Breast epithelium (tissue), 4 donors: ENCODE results near the gene HOXA5. TPM values are rescaled to one million over a fixed set of nuclear protein-coding genes. Genes with fewer than 3 reads are reported as not detected.
A peak's percentile ranks its signal among the peaks of the same experiment; 100 is the strongest.

Experiments
- DNase-seq, 2 donors: peaks; one replicate each; pipeline ENCODE4 v3.0.0-alpha.2; 2019; ENCODE audit warnings: low spot score in 2 of 2
- H3K27ac ChIP-seq, 2 donors: fragments of 200-600 bp; sonication (generic) in 1 of 2; one replicate each; pipeline ENCODE4 v1.5.1; 2016 to 2019; ENCODE audit warnings: mild to moderate bottlenecking in 1 of 2
- H3K27me3 ChIP-seq, 2 donors: fragments of 200-600 bp; sonication (generic) in 1 of 2; one replicate each; pipeline versions ENCODE4 v1.5.1 to v1.6.0; 2017 to 2019; ENCODE audit warnings: control low read depth in 1 of 2, mild to moderate bottlenecking in 1 of 2
- H3K36me3 ChIP-seq: fragments of 200-600 bp; one replicate; pipeline ENCODE4 v1.5.1; 2019
- H3K4me1 ChIP-seq, 2 donors: fragments of 200-600 bp; sonication (generic); one replicate each; pipeline ENCODE4 v1.5.1; 2016 to 2019; ENCODE audit warnings: control low read depth in 1 of 2
- H3K4me3 ChIP-seq, 3 donors: fragments of 200-600 bp; sonication (generic); 1 replicate in 2 of 3; 2 replicates in 1 of 3; pipeline ENCODE4 v1.5.1; 2016 to 2019; ENCODE audit warnings: mild to moderate bottlenecking in 3 of 3, moderate library complexity in 2 of 3
- H3K9me3 ChIP-seq, 2 donors: fragments of 200-600 bp; sonication (generic) in 1 of 2; one replicate each; pipeline ENCODE4 v1.5.1; 2016 to 2019; ENCODE audit warnings: control low read depth in 1 of 2
- POLR2A ChIP-seq: fragments of 450-650 bp; IDR thresholded peaks from one replicate; pipeline ENCODE4 v1.6.1; 2016; ENCODE audit warnings: antibody characterized with exemption, mild to moderate bottlenecking, moderate library complexity
- POLR2AphosphoS5 ChIP-seq, 3 donors: sonication (generic); formaldehyde crosslinking; IDR thresholded peaks; one replicate each; pipeline ENCODE4 v1.6.1; 2017; ENCODE audit warnings: antibody characterized with exemption in 3 of 3
- intact Hi-C: fragments of 100-400 bp; cut with DNase I; formaldehyde crosslinking; loops from one replicate; pipeline ENCODE4 v1.15.1; 2023; ENCODE audit warnings: low total_unique reads
- total RNA-seq, 3 donors: library from RNA; depleted of rRNA; stranded (reverse); fragments of >200 nt; gene quantifications; one replicate each; pipeline ENCODE4 v1.1.0, GENCODE V29; 2016
- TF ChIP-seq, protein P1 (sequence below), 3 donors: fragments of 450-650 bp; IDR thresholded peaks; one replicate each; pipeline ENCODE4 v1.5.1; 2016 to 2017; ENCODE audit warnings: antibody characterized with exemption in 3 of 3, mild to moderate bottlenecking in 3 of 3, moderate library complexity in 3 of 3

HOXA5 gene
- total RNA-seq, 3 donors from 2014 or later, result 11.5 to 48.7 (median 22.6) TPM

DNA sequence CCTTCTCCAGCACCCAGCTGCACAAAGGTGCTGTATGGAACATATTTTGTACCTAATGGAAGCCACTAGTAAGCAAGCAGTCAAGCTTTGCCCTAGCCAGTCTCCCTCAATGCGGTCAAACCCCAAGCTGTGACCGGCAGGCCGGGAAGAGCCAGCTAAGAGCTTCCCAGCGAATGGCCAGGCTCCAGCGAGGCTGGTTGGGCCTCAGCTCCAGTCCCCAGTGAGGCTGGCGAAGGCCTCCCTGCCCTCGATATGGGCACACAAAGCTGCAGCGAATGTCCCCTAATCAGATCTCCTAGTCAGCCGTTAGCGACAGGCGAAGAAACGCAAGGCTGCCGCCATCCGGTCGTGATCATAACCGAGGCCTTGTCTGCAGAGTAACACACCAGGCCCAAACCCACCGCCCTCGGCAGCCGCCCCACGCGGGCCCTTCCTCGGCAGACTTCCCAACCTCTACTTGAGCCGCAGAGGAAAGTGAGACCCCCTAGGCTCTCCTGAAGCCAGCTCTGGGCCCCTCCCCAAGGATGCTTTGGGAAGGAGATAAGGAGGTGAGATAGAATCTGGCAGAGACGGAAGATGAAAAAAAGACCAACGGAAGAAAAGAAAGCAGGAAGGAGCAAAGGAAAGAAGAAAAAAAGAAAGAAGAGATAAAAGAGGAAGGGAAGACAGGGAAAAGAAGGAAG is 24.9 kb upstream of the HOXA5 start:
- Histone ChIP-seq H3K4me1 (no peaks in the 10 kb centered on the region), H3K27ac (peak overlapping the region; percentile 82 to 89), H3K36me3 (no peaks in the 10 kb centered on the region), H3K9me3 (no peaks in the 10 kb centered on the region), H3K27me3 (peaks cover 6 to 69% of the 10 kb centered on the region in 2 donors), H3K4me3 (peak overlapping the region; percentile 50 to 76 (median 63))
- DNase-seq, result no peak
- intact Hi-C loops, result no loop called here
- TF ChIP-seq, protein P1, sequence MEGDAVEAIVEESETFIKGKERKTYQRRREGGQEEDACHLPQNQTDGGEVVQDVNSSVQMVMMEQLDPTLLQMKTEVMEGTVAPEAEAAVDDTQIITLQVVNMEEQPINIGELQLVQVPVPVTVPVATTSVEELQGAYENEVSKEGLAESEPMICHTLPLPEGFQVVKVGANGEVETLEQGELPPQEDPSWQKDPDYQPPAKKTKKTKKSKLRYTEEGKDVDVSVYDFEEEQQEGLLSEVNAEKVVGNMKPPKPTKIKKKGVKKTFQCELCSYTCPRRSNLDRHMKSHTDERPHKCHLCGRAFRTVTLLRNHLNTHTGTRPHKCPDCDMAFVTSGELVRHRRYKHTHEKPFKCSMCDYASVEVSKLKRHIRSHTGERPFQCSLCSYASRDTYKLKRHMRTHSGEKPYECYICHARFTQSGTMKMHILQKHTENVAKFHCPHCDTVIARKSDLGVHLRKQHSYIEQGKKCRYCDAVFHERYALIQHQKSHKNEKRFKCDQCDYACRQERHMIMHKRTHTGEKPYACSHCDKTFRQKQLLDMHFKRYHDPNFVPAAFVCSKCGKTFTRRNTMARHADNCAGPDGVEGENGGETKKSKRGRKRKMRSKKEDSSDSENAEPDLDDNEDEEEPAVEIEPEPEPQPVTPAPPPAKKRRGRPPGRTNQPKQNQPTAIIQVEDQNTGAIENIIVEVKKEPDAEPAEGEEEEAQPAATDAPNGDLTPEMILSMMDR (IDR thresholded peaks at IDR 0.05), result no peak
- TF ChIP-seq POLR2AphosphoS5 (IDR thresholded peaks at IDR 0.05), result peak in 2 of 3 donors; percentile 11 to 19

DNA sequence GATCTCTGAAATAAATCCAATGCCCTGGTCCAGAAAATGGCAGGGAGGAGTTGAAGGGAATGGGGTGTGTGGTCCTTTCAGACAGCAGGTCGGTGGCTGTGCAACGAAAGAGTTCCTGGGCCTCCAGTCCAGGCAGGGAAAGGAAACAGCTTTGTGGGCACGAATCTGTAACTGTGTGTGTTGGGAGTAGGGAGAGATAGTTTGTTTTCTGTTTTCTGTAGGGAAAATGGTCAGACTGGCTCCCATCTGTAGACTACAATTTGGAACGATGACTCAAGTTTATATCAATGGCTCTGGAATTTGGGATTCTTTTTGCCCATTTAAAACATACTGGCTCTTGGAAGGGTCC is 24.4 kb upstream of the HOXA5 start:
- Histone ChIP-seq H3K4me1 (no peaks in the 10 kb centered on the region), H3K27ac (peak overlapping the region; percentile 78 to 89), H3K4me3 (peak overlapping the region; percentile 50 to 76 (median 63)), H3K27me3 (peaks cover 6 to 67% of the 10 kb centered on the region in 2 donors), H3K36me3 (no peaks in the 10 kb centered on the region), H3K9me3 (no peaks in the 10 kb centered on the region)
- no peak for TF ChIP-seq POLR2A
- TF ChIP-seq, protein P1 (IDR thresholded peaks at IDR 0.05), result no peak
- intact Hi-C loops, result no loop called here
- no peak for DNase-seq

DNA sequence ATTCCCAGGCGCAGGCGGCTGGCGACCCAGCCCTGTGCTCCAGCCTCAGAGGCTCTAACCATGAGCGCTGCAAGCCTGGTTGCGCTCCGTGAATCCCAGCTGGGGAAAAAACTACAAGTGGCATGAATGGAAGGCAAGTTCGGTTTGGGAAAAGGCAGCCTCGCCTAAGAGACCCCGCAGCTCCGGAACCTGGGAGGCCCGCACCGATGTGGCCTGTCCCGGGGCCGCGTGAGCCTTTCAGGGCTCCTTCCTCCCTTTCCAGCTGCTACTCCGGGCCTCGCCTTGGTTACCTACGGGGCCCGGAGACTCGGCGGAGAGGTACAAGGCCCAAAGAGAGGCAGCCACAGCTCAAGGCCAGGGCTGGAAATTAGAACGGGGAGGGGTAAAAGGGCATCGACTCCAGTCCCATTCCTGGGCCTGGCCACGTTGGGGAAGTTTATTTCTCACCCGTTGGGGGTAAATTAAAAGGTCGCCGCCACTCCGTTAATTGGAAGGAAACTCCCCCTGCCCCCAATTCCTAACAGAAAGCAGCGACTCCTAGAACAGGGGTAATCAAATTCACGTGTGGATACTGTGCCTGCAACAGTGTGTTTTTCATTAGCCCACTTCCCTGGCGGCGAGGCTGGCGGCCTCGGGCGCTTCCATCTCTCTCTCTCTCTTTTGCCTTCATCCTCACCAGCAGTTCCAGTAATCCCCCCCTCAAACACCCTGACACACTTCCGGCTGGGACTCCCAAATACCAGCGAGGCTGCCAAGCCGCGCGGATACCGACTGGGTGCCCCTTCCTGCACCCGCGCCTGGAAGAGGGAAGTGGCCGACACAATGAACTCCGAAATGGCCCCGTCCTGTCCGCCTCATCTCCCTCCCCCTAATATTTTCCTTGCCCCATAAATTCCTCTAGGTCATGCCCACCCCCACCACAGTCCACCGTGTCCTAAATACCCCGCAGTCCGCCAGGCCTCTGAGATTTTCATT is 23.3 kb upstream of the HOXA5 start:
- H3K4me3 ChIP-seq, result peak overlapping the region; percentile 65 to 80 (median 65)
- no peaks in the 10 kb centered on the region for H3K36me3 ChIP-seq
- intact Hi-C loops, result no loop called here
- H3K4me1 ChIP-seq, result no peaks in the 10 kb centered on the region
- no peaks in the 10 kb centered on the region for H3K9me3 ChIP-seq
- peaks cover 6 to 67% of the 10 kb centered on the region in 2 donors for H3K27me3 ChIP-seq
- no peak for DNase-seq
- H3K27ac ChIP-seq, result peak overlapping the region; percentile 81 to 89
- TF ChIP-seq POLR2A (no peak), POLR2AphosphoS5 (IDR thresholded peaks at IDR 0.05) (no peak)
- TF ChIP-seq, protein P1 (IDR thresholded peaks at IDR 0.05), result no peak

DNA sequence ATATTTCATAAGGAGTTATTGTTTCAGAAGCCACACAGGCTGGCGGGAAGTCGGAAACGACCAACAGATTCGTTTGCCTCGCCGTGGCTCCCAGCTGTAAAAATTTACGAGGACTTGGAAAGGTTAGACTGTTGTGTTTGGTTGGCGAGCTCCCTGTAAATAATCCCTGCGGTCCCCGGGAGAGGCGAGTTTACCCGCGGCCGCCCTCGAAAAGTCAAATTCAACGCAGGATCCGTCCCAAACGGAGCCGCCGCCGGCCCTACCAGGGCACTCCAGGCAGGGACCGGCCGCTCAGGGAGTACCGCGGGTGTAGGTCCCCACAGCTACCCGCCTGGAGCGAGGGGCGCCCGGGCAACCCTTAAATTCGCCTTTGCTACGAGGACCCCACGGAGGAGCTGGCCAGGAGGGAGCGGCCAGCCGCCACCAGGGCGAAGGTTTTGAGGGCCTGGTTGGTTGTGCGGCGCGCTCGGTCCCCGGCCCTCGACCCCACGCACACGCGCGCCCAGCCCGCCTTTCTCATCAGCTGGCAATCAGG is 22.6 kb upstream of the HOXA5 start:
- no peaks in the 10 kb centered on the region for H3K4me1 ChIP-seq
- no peak for DNase-seq
- peak overlapping the region; percentile 65 to 80 (median 65) for H3K4me3 ChIP-seq
- no peaks in the 10 kb centered on the region for H3K36me3 ChIP-seq
- TF ChIP-seq POLR2A, result no peak
- H3K27ac ChIP-seq, result peak overlapping the region; percentile 81 to 89
- intact Hi-C loops, result no loop called here
- no peaks in the 10 kb centered on the region for H3K9me3 ChIP-seq
- H3K27me3 ChIP-seq, result peaks cover 3 to 67% of the 10 kb centered on the region in 2 donors

DNA sequence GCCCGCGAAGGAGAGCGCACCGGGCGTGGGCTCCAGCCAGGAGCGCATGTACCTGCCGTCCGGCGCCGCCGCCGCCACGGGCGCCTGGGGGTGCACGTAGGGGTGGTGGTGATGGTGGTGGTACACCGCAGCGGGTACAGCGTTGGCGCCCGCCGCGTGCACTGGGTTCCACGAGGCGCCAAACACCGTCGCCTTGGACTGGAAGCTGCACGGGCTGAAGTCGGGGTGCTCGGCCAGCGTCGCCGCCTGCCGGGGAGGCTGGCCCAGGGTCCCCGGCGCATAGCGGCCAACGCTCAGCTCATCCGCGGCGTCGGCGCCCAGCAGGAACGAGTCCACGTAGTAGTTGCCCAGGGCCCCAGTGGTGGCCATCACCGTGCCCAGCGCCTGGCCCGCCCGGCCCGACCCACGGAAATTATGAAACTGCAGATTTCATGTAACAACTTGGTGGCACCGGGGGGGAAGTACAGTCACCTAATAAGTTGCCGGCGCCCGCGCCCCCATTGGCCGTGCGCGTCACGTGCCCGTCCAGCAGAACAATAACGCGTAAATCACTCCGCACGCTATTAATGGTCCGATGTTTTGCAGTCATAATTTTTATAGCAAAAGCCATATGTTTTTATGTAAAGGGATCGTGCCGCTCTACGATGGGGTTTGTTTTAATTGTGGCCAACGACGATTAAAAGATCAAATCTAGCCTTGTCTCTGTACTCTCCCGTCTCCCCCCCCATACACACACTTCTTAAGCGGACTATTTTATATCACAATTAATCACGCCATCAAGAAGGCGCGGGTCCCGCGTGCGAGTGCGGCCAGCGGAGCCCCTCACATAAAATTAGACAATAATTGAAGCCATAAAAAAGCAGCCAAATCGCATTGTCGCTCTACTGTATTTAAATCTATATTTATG is 21.9 kb upstream of the HOXA5 start, which contains the start of gene HOXA9:
HOXA9 (minus strand) TSS at position 449 of the 907 bp plus-strand sequence; CDS start at position 369, 80 bp downstream.
- H3K27ac ChIP-seq, result peak within 1 kb of the TSS; percentile 81 to 89
- peak within 1 kb of the TSS; percentile 65 to 80 (median 65) for H3K4me3 ChIP-seq
- H3K36me3 ChIP-seq, result no peaks in the 10 kb centered on the region
- TF ChIP-seq POLR2AphosphoS5 (IDR thresholded peaks at IDR 0.05) (peak; percentile 9 to 35 (median 11)), POLR2A (no peak)
- TF ChIP-seq, protein P1 (IDR thresholded peaks at IDR 0.05), result peak in 2 of 3 donors; percentile 12 to 16
- DNase-seq, result peak in 1 of 2 donors; percentile 81
- H3K27me3 ChIP-seq, result peaks cover 3 to 62% of the 10 kb centered on the region in 2 donors
- no peaks in the 10 kb centered on the region for H3K9me3 ChIP-seq
- H3K4me1 ChIP-seq, result no peaks in the 10 kb centered on the region
- intact Hi-C loops, result no loop called here
